Neural progenitor cell (in vitro differentiated cells): Measurements from ENCODE around the gene SH3GL1. TPM values are rescaled to one million over a fixed set of nuclear protein-coding genes. Genes with fewer than 3 reads are reported as not detected.

Source experiments
- DNase-seq: peaks from one replicate; pipeline ENCODE4 v3.0.0-alpha.2; 2016; ENCODE audit warnings: low spot score
- H2AFZ ChIP-seq: fragments of 200-600 bp; sonication (generic); replicated peaks from 2 replicates; pipeline ENCODE4 v1.6.1; 2016; ENCODE audit warnings: antibody characterized with exemption
- H3F3A ChIP-seq: fragments of 200-600 bp; sonication (generic); 2 replicates; pipeline ENCODE4 v1.6.1; 2016; ENCODE audit warnings: antibody characterized with exemption, low read depth
- H3K27ac ChIP-seq: fragments of 200-600 bp; sonication (generic); 2 replicates; pipeline ENCODE4 v1.5.1; 2016; ENCODE audit warnings: mild to moderate bottlenecking
- H3K27me3 ChIP-seq: fragments of 200-600 bp; sonication (generic); 2 replicates; pipeline ENCODE4 v1.6.1; 2016; ENCODE audit warnings: mild to moderate bottlenecking, moderate library complexity
- H3K36me3 ChIP-seq: fragments of 200-600 bp; sonication (generic); 2 replicates; pipeline ENCODE4 v1.5.1; 2016
- H3K4me1 ChIP-seq: fragments of 200-600 bp; sonication (generic); 2 replicates; pipeline ENCODE4 v1.6.1; 2016; ENCODE audit warnings: mixed run types
- H3K4me2 ChIP-seq: fragments of 200-600 bp; sonication (generic); 2 replicates; pipeline ENCODE4 v1.6.1; 2016
- H3K4me3 ChIP-seq: fragments of 200-600 bp; sonication (generic); 2 replicates; pipeline ENCODE4 v1.5.1; 2016
- H3K79me2 ChIP-seq: fragments of 200-600 bp; sonication (generic); 2 replicates; pipeline ENCODE4 v1.6.1; 2016; ENCODE audit warnings: low read depth
- H3K9ac ChIP-seq: fragments of 200-600 bp; sonication (generic); 2 replicates; pipeline ENCODE4 v1.6.1; 2016
- H3K9me3 ChIP-seq: fragments of 200-600 bp; sonication (generic); 2 replicates; pipeline ENCODE4 v1.5.1; 2016; ENCODE audit warnings: low read depth
- H4K20me1 ChIP-seq: fragments of 200-600 bp; sonication (generic); 2 replicates; pipeline ENCODE4 v1.6.1; 2016; ENCODE audit warnings: low read depth
- H3K27ac Mint-ChIP-seq: 3 replicates; pipeline ENCODE4 v1.8.0; 2021; ENCODE audit warnings: mixed read lengths
- H3K27me3 Mint-ChIP-seq: 2 replicates; pipeline ENCODE4 v1.8.0; 2022; ENCODE audit warnings: low read depth, mild to moderate bottlenecking, inconsistent platforms, moderate library complexity, mixed read lengths; ENCODE audit not compliant: insufficient read depth
- H3K36me3 Mint-ChIP-seq: 3 replicates; pipeline ENCODE4 v1.8.0; 2021; ENCODE audit warnings: mixed read lengths
- H3K4me1 Mint-ChIP-seq: 3 replicates; pipeline ENCODE4 v1.8.0; 2021; ENCODE audit warnings: mixed read lengths
- H3K4me3 Mint-ChIP-seq: 3 replicates; pipeline ENCODE4 v1.8.0; 2021; ENCODE audit warnings: mild to moderate bottlenecking, moderate library complexity, mixed read lengths
- H3K9me3 Mint-ChIP-seq: 3 replicates; pipeline ENCODE4 v1.8.0; 2020; ENCODE audit warnings: mixed read lengths
- CTCF ChIP-seq: fragments of 200-600 bp; sonication (generic); IDR thresholded peaks from 2 replicates; pipeline ENCODE4 v1.5.1; 2017; ENCODE audit warnings: antibody characterized with exemption, mild to moderate bottlenecking
- EZH2 ChIP-seq: fragments of 200-600 bp; sonication (generic); IDR thresholded peaks from 2 replicates; pipeline ENCODE4 v1.6.1; 2017; ENCODE audit warnings: antibody characterized with exemption, mild to moderate bottlenecking, moderate library complexity
- EZH2phosphoT487 ChIP-seq: fragments of 200-600 bp; sonication (generic); IDR thresholded peaks from 2 replicates; pipeline ENCODE4 v1.6.1; 2017; ENCODE audit warnings: antibody characterized with exemption
- total RNA-seq: library from RNA; depleted of rRNA; stranded (reverse); fragments of >200 nt; gene quantifications from 2 replicates; pipeline ENCODE4 v1.2.3, GENCODE V29; 2015; ENCODE audit warnings: low replicate concordance

Gene SH3GL1
- total RNA-seq, 1 donor from 2014 or later: 25.3 TPM

- H3K27ac ChIP-seq: peak overlapping the region; percentile 96
- H2AFZ ChIP-seq: no peak overlapping the region
- Mint-ChIP-seq H3K4me1 (peaks cover 77% of the 10 kb centered on the region), H3K36me3 (no peaks in the 10 kb centered on the region), H3K27ac (peak overlapping the region; percentile 81), H3K27me3 (peaks cover 12% of the 10 kb centered on the region), H3K4me3 (peak overlapping the region; percentile 79), H3K9me3 (no peaks in the 10 kb centered on the region)
- peak overlapping the region; percentile 75 for H3K4me2 ChIP-seq
- no peak overlapping the region for H3K9ac ChIP-seq
- H4K20me1 ChIP-seq: peaks cover 30% of the 10 kb centered on the region
- peaks cover 63% of the 10 kb centered on the region for H3F3A ChIP-seq
- H3K27me3 ChIP-seq: no peaks in the 10 kb centered on the region
- H3K79me2 ChIP-seq: peaks cover 90% of the 10 kb centered on the region
- H3K4me3 ChIP-seq: peak overlapping the region; percentile 30
- no peaks in the 10 kb centered on the region for H3K9me3 ChIP-seq
- no peaks in the 10 kb centered on the region for H3K36me3 ChIP-seq
- peaks cover 69% of the 10 kb centered on the region for H3K4me1 ChIP-seq
- no peak for DNase-seq
- no peak for TF ChIP-seq EZH2phosphoT487
- TF ChIP-seq CTCF: no peak
- no peak for TF ChIP-seq EZH2
These were observed 10.3 kb downstream of the SH3GL1 start for GRCh38 chr19:4390017-4390566.

DNA sequence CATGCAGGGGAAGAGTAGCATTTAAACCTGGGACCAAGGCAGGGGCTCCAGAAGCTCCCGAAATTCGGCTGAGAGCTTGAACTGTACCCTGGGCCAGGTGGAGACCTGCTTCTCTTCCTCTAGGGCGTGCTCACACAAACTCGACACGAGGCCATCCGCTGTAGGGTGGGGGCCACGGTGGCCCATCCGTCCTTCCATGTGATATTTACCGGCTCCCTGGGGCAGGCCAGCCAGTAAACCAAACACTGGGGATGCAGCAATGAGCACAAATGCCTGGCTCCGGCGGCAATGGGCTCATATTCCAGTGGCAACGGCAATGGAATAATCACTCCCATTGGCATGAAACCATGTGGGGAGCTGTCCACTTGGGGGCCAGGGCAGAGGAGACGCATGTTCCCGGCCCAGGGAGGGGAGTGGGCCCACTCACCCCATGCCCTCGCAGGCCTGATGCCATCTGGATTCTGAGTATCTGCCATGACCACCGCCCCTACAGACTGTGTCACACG, 10.8 kb downstream of the SH3GL1 start:
- Histone ChIP-seq H3F3A (peaks cover 58% of the 10 kb centered on the region), H3K79me2 (peaks cover 90% of the 10 kb centered on the region), H3K9me3 (no peaks in the 10 kb centered on the region), H3K4me1 (peaks cover 64% of the 10 kb centered on the region), H3K27ac (peak overlapping the region; percentile 96), H4K20me1 (peaks cover 25% of the 10 kb centered on the region), H2AFZ (no peak overlapping the region), H3K36me3 (no peaks in the 10 kb centered on the region), H3K4me2 (peak overlapping the region; percentile 75), H3K9ac (no peak overlapping the region), H3K4me3 (no peak overlapping the region), H3K27me3 (no peaks in the 10 kb centered on the region)
- Mint-ChIP-seq H3K27me3 (peaks cover 12% of the 10 kb centered on the region), H3K36me3 (no peaks in the 10 kb centered on the region), H3K4me1 (peaks cover 72% of the 10 kb centered on the region), H3K4me3 (peak overlapping the region; percentile 79), H3K27ac (peak overlapping the region; percentile 81), H3K9me3 (no peaks in the 10 kb centered on the region)
- no peak for DNase-seq
- TF ChIP-seq CTCF (no peak), EZH2 (no peak), EZH2phosphoT487 (no peak)

- peaks cover 88% of the 10 kb centered on the region for H3K79me2 ChIP-seq
- H3K9me3 ChIP-seq: no peaks in the 10 kb centered on the region
- H3K27me3 ChIP-seq: no peaks in the 10 kb centered on the region
- peaks cover 21% of the 10 kb centered on the region for H4K20me1 ChIP-seq
- peak overlapping the region; percentile 75 for H3K4me2 ChIP-seq
- H3K36me3 ChIP-seq: no peaks in the 10 kb centered on the region
- Mint-ChIP-seq H3K27ac (peak overlapping the region; percentile 90), H3K9me3 (no peaks in the 10 kb centered on the region), H3K4me3 (peak overlapping the region; percentile 61), H3K36me3 (no peaks in the 10 kb centered on the region), H3K4me1 (peaks cover 66% of the 10 kb centered on the region), H3K27me3 (peaks cover 8% of the 10 kb centered on the region)
- TF ChIP-seq CTCF (no peak), EZH2 (no peak)
- DNase-seq: no peak
- H2AFZ ChIP-seq: no peak overlapping the region
- H3F3A ChIP-seq: peaks cover 53% of the 10 kb centered on the region
- H3K9ac ChIP-seq: peak overlapping the region; percentile 50
- peaks cover 59% of the 10 kb centered on the region for H3K4me1 ChIP-seq
- no peak overlapping the region for H3K4me3 ChIP-seq
- peak overlapping the region; percentile 96 for H3K27ac ChIP-seq
These were observed 11.3 kb downstream of the SH3GL1 start for GRCh38 chr19:4389064-4389375.
